NCI-H2227 (cell line): Measurements from ENCODE around the gene PPP1R7.
A peak's percentile ranks its signal among the peaks of the same experiment; 100 is the strongest.
"Not testable (repeated sequence)": the region's sequence is repeated elsewhere in the genome, so short reads cannot be mapped to it uniquely, and the experiment has no call there.

Experiments
- DNase-seq: peaks from one replicate; lab custom pipeline; 2025; ENCODE audit not compliant: unreplicated experiment; lab: John Stamatoyannopoulos, UW

PPP1R7 gene, protein sequence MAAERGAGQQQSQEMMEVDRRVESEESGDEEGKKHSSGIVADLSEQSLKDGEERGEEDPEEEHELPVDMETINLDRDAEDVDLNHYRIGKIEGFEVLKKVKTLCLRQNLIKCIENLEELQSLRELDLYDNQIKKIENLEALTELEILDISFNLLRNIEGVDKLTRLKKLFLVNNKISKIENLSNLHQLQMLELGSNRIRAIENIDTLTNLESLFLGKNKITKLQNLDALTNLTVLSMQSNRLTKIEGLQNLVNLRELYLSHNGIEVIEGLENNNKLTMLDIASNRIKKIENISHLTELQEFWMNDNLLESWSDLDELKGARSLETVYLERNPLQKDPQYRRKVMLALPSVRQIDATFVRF

GRCh38 chr2:241149925-241150659, at the start of gene PPP1R7:
Gene PPP1R7, plus strand, starts transcription at chr2:241150467. Its CDS starts 29 bp downstream, at chr2:241150496.
- peak; percentile 97 for DNase-seq

DNA sequence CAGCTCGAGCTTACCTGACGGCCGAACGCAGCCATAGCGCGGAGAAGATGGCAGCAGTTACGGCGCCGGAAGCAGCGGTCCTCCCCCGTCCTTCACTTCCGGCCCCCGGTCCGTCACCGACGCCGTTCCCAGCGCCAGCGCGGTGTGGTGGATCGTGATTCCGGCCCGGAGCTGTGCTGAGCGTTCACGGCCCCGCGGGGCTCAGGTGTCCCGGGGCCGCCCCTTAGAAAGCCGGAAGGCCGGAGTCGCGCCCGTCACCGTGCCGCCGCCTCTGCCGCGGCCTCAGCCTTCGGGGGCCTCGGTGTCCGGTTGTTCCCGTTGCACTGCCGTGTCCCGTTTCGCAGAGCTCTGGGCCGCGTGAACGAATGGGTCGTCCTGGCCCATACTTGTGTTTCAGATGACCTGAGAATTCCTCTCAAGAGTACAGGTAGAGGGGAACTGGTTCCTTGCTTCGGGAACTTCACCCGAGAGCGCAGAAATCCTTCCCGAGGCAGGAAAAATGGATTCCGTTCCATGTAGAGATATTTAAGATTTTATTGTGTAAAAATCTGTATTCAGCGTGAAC, 47.9 kb upstream of the PPP1R7 start, which contains the start of gene MTERF4:
Gene MTERF4 (minus strand): TSS at position 49 of the 565 bp plus-strand sequence. CDS start 14 bp downstream, at position 35.
- peak; percentile 95 for DNase-seq

- no peak for DNase-seq
Observed at GRCh38 chr2:241103176-241103595, 47.1 kb upstream of the PPP1R7 start.

DNA sequence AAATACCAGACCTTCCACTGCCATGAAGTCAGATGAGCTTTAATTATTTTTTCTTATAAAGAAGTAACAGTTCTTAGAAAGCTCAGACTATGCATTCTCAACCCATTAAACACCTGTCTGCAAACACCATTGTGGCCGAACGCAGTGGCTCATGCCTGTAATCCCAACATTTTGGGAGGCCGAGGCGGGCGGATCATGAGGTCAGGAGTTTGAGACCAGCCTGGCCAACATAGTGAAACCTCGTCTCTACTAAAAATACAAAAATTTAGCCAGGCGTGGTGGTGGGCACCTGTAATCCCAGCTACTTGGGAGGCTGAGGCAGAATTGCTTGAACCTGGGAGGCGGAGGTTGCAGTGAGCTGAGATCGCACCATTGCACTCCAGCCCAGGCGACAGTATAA, 45.7 kb upstream of the PPP1R7 start:
- not testable (repeated sequence) for DNase-seq

DNA sequence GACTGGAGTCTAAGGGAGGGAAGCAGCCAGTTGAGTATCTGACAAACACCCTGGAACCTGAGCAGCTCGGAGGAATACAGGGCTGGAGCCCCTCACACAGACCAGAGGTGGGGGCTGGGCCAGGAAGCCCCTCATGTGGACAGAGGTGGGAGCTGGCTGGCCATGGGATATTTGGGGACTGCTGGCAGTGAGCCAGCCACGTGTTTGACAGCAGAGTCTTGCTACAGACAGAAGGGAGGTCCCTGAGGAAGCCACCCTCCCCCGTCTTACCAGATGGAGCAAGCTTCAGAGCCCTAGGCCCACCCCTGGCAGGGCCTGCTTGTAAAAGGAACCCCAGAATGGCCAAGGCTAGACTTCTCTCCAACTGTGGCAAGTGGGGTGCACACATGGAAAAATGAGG, 44.6 kb upstream of the PPP1R7 start:
- no peak for DNase-seq

- no peak for DNase-seq
Observed at GRCh38 chr2:241107031-241107783, 43.1 kb upstream of the PPP1R7 start.

- DNase-seq = no peak
Observed at GRCh38 chr2:241108271-241109209, 41.7 kb upstream of the PPP1R7 start.

- no peak for DNase-seq
Observed at GRCh38 chr2:241109210-241110088, 40.8 kb upstream of the PPP1R7 start.

GRCh38 chr2:241110089-241110606, 40.1 kb upstream of the PPP1R7 start:
- DNase-seq = no peak

- DNase-seq = no peak
Observed at GRCh38 chr2:241110607-241111439, 39.4 kb upstream of the PPP1R7 start.

GRCh38 chr2:241111440-241111805, 38.8 kb upstream of the PPP1R7 start:
- no peak for DNase-seq

DNA sequence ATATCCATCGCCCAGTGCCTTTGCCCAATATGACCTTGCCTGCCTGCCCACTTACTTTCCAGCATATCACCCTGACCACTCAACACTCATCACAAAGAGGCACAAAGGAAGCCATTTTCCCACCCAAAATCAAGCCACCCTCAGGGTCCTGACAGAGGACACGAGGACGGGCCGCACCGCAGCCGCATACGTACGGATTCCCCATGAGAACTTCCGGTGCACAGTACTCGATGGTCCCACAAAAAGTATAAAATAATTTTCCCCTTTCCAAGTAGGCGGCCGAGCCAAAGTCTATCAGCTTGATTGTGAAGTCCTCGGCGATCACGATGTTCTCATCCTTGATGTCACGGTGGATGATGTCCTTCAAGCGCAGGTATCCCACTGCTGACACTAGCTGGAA, 38.2 kb upstream of the PPP1R7 start:
- no peak for DNase-seq

DNA sequence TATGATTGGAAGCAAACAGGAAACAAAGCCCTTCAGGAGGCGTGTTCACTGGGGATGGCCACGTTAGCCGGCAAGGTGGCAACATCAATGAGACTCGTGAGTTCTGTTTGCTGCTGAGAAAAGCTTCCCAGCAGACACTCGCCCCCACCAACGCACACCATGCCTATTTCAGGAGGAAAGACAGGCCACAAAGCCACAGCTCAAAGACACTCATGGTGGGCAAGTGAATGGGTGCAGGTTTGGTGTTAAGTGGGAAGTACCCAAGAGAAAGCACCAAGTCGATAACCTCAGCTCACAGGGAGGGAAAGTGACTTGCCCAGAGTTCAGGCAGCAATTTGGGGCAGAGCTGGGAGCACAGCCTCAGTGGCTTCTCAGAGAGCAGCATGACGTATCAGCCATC, 37.7 kb upstream of the PPP1R7 start:
- DNase-seq = no peak

DNA sequence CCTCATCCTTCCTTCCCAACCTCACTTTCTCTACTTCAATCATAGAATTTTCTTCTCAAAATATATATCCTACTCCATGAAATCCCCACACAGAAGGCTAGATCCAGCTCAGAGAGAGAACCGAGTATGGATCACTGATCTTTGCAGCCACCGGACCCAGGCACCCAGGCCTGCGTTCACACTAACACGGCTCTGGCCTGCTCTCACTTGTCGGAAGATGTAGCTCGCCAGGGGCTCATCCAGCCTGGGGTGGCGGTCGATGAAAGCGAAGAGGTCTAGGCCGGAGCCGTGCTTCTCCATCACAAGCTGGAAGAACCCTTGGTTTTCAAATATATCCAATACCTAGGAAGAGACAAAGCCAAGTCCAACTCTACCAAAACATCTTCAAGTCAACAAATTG, 35.4 kb upstream of the PPP1R7 start:
- DNase-seq = no peak

GRCh38 chr2:241115361-241115760, 34.9 kb upstream of the PPP1R7 start:
- no peak for DNase-seq

DNA sequence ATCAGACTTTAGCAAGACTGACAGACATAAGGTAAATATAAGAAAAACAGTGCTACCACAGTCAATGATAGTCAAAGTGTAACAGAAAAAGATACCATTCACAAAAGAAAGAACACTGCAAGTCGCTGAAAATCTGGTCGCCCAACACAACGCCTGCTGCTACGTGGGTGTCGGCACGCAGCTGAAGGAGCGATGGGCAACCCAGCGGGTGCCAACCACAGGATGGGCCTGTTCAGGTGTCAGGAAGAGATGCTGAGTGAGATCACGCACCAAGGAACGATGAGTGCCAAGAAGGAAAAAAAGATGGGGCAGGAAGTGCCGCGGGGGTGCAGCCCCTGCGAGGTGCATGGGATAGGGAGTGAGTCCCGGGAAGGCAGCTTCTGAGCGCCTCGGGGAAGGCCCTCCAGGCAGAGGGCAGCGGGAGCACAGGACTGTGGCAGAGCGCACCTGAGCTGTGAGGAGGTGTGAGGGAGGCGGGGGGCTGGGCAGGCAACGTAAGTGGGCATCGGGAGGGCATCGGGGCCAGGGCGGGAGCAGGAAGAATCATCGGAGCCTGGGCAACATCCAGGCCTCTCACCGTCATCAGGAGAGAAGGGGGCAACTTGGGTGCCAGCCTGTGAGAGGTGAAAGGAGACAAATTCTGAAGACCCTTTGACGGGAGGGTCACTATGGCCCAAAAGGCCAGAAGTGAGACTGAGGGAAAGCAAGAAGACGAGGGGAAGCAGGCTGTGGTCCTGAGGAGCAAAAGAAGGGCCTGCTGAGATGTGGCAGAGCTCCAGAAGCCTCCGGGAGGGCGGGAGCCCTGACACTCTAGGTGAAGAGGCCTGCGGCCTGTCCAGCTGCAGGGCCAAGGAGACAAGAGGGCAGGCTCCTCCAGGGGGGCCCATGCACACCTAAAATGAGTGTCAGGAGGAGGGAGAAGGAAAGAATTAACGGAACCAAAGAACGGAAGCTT, 33.4 kb upstream of the PPP1R7 start:
- no peak for DNase-seq
